GM23338 (cell line): Measurements from ENCODE around the gene PTPRE. TPM values are rescaled to one million over a fixed set of nuclear protein-coding genes. Genes with fewer than 3 reads are reported as not detected.
A peak's percentile ranks its signal among the peaks of the same experiment; 100 is the strongest.

Experiments
- ATAC-seq: fragments of 200-7000 bp; cut with Tn5 transposase; 3 replicates; pipeline ENCODE4 v1.9.1; 2020
- DNase-seq: peaks from one replicate; pipeline ENCODE4 v3.0.0-alpha.2; 2015; ENCODE audit warnings: low spot score
- H2AFZ ChIP-seq: fragments of 200-600 bp; sonication (generic); 2 replicates; pipeline ENCODE4 v1.8.0; 2016; ENCODE audit warnings: antibody characterized with exemption, mild to moderate bottlenecking, moderate library complexity
- H3F3A ChIP-seq: fragments of 200-600 bp; sonication (generic); replicated peaks from 2 replicates; pipeline ENCODE4 v1.8.0; 2017; ENCODE audit warnings: antibody characterized with exemption, mixed run types, low read depth
- H3K27ac ChIP-seq: fragments of 200-600 bp; sonication (generic); 2 replicates; pipeline ENCODE4 v1.6.1; 2016; ENCODE audit warnings: low read depth
- H3K27me3 ChIP-seq: fragments of 200-600 bp; sonication (generic); 2 replicates; pipeline ENCODE4 v1.8.0; 2016; ENCODE audit warnings: mild to moderate bottlenecking, mixed run types, moderate library complexity; ENCODE audit not compliant: insufficient read depth
- H3K36me3 ChIP-seq: fragments of 200-600 bp; sonication (generic); 2 replicates; pipeline ENCODE4 v1.8.0; 2016; ENCODE audit warnings: mild to moderate bottlenecking; ENCODE audit not compliant: insufficient read depth
- H3K4me1 ChIP-seq: fragments of 200-600 bp; sonication (generic); 2 replicates; pipeline ENCODE4 v1.8.0; 2016; ENCODE audit warnings: mild to moderate bottlenecking, moderate library complexity; ENCODE audit not compliant: insufficient read depth
- H3K4me2 ChIP-seq: fragments of 200-600 bp; sonication (generic); 2 replicates; pipeline ENCODE4 v1.7.1; 2017; ENCODE audit warnings: mixed run types
- H3K4me3 ChIP-seq: fragments of 200-600 bp; sonication (generic); 2 replicates; pipeline ENCODE4 v1.6.1; 2016; ENCODE audit warnings: mixed run types
- H3K79me2 ChIP-seq: fragments of 200-600 bp; sonication (generic); replicated peaks from 2 replicates; pipeline ENCODE4 v1.8.0; 2017; ENCODE audit warnings: mild to moderate bottlenecking; ENCODE audit not compliant: insufficient read depth
- H3K9me2 ChIP-seq: fragments of 200-600 bp; sonication (generic); 2 replicates; pipeline ENCODE4 v1.8.0; 2017; ENCODE audit not compliant: insufficient read depth
- H4K20me1 ChIP-seq: fragments of 200-600 bp; sonication (generic); replicated peaks from 2 replicates; pipeline ENCODE4 v1.8.0; 2017; ENCODE audit warnings: mild to moderate bottlenecking; ENCODE audit not compliant: insufficient read depth
- H3K27ac Mint-ChIP-seq: 2 replicates; pipeline ENCODE4 v1.8.0; 2020; ENCODE audit warnings: inconsistent platforms, mild to moderate bottlenecking, moderate library complexity, mixed read lengths
- H3K27me3 Mint-ChIP-seq: 3 replicates; pipeline ENCODE4 v1.8.0; 2022; ENCODE audit warnings: low read depth, mild to moderate bottlenecking, moderate library complexity, mixed read lengths, inconsistent platforms; ENCODE audit not compliant: insufficient read depth, poor library complexity
- H3K36me3 Mint-ChIP-seq: 3 replicates; pipeline ENCODE4 v1.8.0; 2021; ENCODE audit warnings: low read depth, mild to moderate bottlenecking, inconsistent platforms, moderate library complexity, mixed read lengths
- H3K4me1 Mint-ChIP-seq: 3 replicates; pipeline ENCODE4 v1.8.0; 2020; ENCODE audit warnings: mild to moderate bottlenecking, inconsistent platforms, mixed read lengths
- H3K4me3 Mint-ChIP-seq: 3 replicates; pipeline ENCODE4 v1.8.0; 2021; ENCODE audit warnings: moderate library complexity, mild to moderate bottlenecking, inconsistent platforms, mixed read lengths
- H3K9me3 Mint-ChIP-seq: 3 replicates; pipeline ENCODE4 v1.8.0; 2020; ENCODE audit warnings: moderate library complexity, mild to moderate bottlenecking, inconsistent platforms, mixed read lengths
- CREB1 ChIP-seq: fragments of 250-450 bp; sonication (Bioruptor Pico); IDR thresholded peaks from 2 replicates; pipeline ENCODE4 v1.5.0; 2020; ENCODE audit warnings: low read depth, mild to moderate bottlenecking, moderate library complexity
- CTCF ChIP-seq, 2 experiments: fragments of 200-600 bp in 1 of 2; sonication (generic) in 1 of 2; conservative IDR thresholded peaks; 2 replicates each; pipeline versions ENCODE4 v1.5.1 to v1.6.1; 2016 to 2017; ENCODE audit warnings: antibody characterized with exemption in 2 of 2, low read depth in 2 of 2, mild to moderate bottlenecking in 2 of 2, moderate library complexity in 1 of 2
- EZH2 ChIP-seq: fragments of 200-600 bp; sonication (generic); IDR thresholded peaks from one replicate; pipeline ENCODE4 v1.8.0; 2017; ENCODE audit warnings: antibody characterized with exemption, mild to moderate bottlenecking, low read depth; ENCODE audit not compliant: unreplicated experiment
- EZH2phosphoT487 ChIP-seq: fragments of 200-600 bp; sonication (generic); IDR thresholded peaks from one replicate; pipeline ENCODE4 v1.8.1; 2018; ENCODE audit warnings: antibody characterized with exemption; ENCODE audit not compliant: unreplicated experiment
- JUNB ChIP-seq: IDR thresholded peaks from one replicate; pipeline ENCODE4 v1.6.1; 2016; ENCODE audit warnings: antibody characterized with exemption; ENCODE audit not compliant: unreplicated experiment
- NANOG ChIP-seq: IDR thresholded peaks from 2 replicates; pipeline ENCODE4 v1.6.1; 2016; ENCODE audit warnings: antibody characterized with exemption, borderline replicate concordance
- POLR2AphosphoS5 ChIP-seq: IDR thresholded peaks from 2 replicates; pipeline ENCODE4 v1.6.1; 2016; ENCODE audit warnings: antibody characterized with exemption, low read depth
- REST ChIP-seq: IDR thresholded peaks from one replicate; pipeline ENCODE4 v1.6.1; 2018; ENCODE audit warnings: antibody characterized with exemption; ENCODE audit not compliant: unreplicated experiment
- STAT1 ChIP-seq: IDR thresholded peaks from one replicate; pipeline ENCODE4 v1.6.1; 2016; ENCODE audit warnings: antibody characterized with exemption; ENCODE audit not compliant: unreplicated experiment
- ZNF114 ChIP-seq: fragments of 250-450 bp; sonication (Bioruptor Pico); IDR thresholded peaks from 2 replicates; pipeline ENCODE4 v1.5.0; 2020; ENCODE audit warnings: mild to moderate bottlenecking, moderate library complexity
- ZNF331 ChIP-seq: fragments of 250-450 bp; sonication (Bioruptor Pico); IDR thresholded peaks from 2 replicates; pipeline ENCODE4 v1.5.0; 2020; ENCODE audit warnings: low read depth, mild to moderate bottlenecking, moderate library complexity
- ZNF462 ChIP-seq: fragments of 250-450 bp; sonication (Bioruptor Pico); IDR thresholded peaks from 2 replicates; pipeline ENCODE4 v1.5.0; 2020; ENCODE audit warnings: mild to moderate bottlenecking, moderate library complexity
- polyA plus RNA-seq: library from polyadenylated mRNA; unstranded; fragments of >200 nt; fragmentation: Nextera tagmentation; extraction: Ambion mirVana; gene quantifications from 2 replicates; pipeline ENCODE4 v1.2.1, GENCODE V29; 2016
- total RNA-seq: library from RNA; depleted of rRNA; stranded (reverse); fragments of >200 nt; shearing (Covaris generic); gene quantifications from 2 replicates; pipeline ENCODE4 v1.2.3, GENCODE V29; 2014
- TF ChIP-seq, protein P1 (sequence below): IDR thresholded peaks from 2 replicates; pipeline ENCODE4 v1.6.1; 2016; ENCODE audit warnings: antibody characterized with exemption

Gene PTPRE
- total and polyA plus RNA-seq, 2 experiments from 2014 or later = 0.34 to 0.42 TPM

- Mint-ChIP-seq H3K36me3 (no peaks in the 10 kb centered on the region), H3K9me3 (no peaks in the 10 kb centered on the region)
Measured at GRCh38 chr10:128081222-128081621, 174.3 kb downstream of the PTPRE start.

More at GRCh38 chr10:128081222-128081621, 174.3 kb downstream of the PTPRE start:
- Histone ChIP-seq H3K4me2 (no peak overlapping the region), H3K27ac (no peak overlapping the region), H3K36me3 (no peaks in the 10 kb centered on the region), H2AFZ (0 out of 2 replicates have a peak overlapping the region, but pooled peaks have one; percentile 43), H3K4me3 (no peak overlapping the region), H3F3A (no peaks in the 10 kb centered on the region), H4K20me1 (no peaks in the 10 kb centered on the region), H3K27me3 (no peaks in the 10 kb centered on the region), H3K4me1 (peaks cover 19% of the 10 kb centered on the region), H3K79me2 (no peaks in the 10 kb centered on the region), H3K9me2 (peaks cover 2% of the 10 kb centered on the region; the same call in 1 of the 2 replicates)
- ATAC-seq = no peak
- no peak overlapping the region for H3K27ac Mint-ChIP-seq
- peaks cover 3% of the 10 kb centered on the region for H3K27me3 Mint-ChIP-seq
- no peak for TF ChIP-seq JUNB
- no peak for TF ChIP-seq EZH2
- TF ChIP-seq EZH2phosphoT487 = no peak
- TF ChIP-seq ZNF462 (CRISPR knock-in tag) = no peak
- TF ChIP-seq POLR2AphosphoS5 = no peak
- TF ChIP-seq ZNF114 (CRISPR knock-in tag) = no peak
- TF ChIP-seq ZNF331 (CRISPR knock-in tag) = no peak
- TF ChIP-seq CTCF (conservative IDR thresholded peaks at IDR 0.05; ENCODE audit: low read depth in 2 of 2) = no peak
- no peak for TF ChIP-seq CREB1 (CRISPR knock-in tag)
- TF ChIP-seq, protein P1, sequence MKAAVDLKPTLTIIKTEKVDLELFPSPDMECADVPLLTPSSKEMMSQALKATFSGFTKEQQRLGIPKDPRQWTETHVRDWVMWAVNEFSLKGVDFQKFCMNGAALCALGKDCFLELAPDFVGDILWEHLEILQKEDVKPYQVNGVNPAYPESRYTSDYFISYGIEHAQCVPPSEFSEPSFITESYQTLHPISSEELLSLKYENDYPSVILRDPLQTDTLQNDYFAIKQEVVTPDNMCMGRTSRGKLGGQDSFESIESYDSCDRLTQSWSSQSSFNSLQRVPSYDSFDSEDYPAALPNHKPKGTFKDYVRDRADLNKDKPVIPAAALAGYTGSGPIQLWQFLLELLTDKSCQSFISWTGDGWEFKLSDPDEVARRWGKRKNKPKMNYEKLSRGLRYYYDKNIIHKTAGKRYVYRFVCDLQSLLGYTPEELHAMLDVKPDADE = no peak
- TF ChIP-seq NANOG = no peak
- no peak for TF ChIP-seq REST
- TF ChIP-seq STAT1 = no peak
- no peak for DNase-seq
- no peak overlapping the region for H3K4me3 Mint-ChIP-seq
- peaks cover 31% of the 10 kb centered on the region for H3K4me1 Mint-ChIP-seq
